Mesodermal cell (in vitro differentiated cells): ENCODE results near the gene B3GALNT2.
A peak's percentile ranks its signal among the peaks of the same experiment; 100 is the strongest.

Experiments
- H3K27ac ChIP-seq: 2 replicates; pipeline ENCODE4 v1.7.0; 2013; ENCODE audit warnings: mild to moderate bottlenecking, low read depth, low read length, moderate library complexity; ENCODE audit not compliant: severe bottlenecking
- H3K36me3 ChIP-seq: 2 replicates; pipeline ENCODE4 v1.7.1; 2013; ENCODE audit warnings: mild to moderate bottlenecking, low read length, moderate library complexity; ENCODE audit not compliant: control insufficient read depth, insufficient read depth
- H3K4me1 ChIP-seq: one replicate; pipeline ENCODE4 v1.7.1; 2013; ENCODE audit warnings: mild to moderate bottlenecking, low read length; ENCODE audit not compliant: insufficient read depth, control insufficient read depth, poor library complexity, severe bottlenecking
- H3K4me3 ChIP-seq: 2 replicates; pipeline ENCODE4 v1.7.0; 2013; ENCODE audit warnings: low read length, control low read depth, mild to moderate bottlenecking; ENCODE audit not compliant: insufficient read depth, poor library complexity, severe bottlenecking; ENCODE audit errors: extremely low read depth
- H3K9me3 ChIP-seq: 2 replicates; pipeline ENCODE4 v1.7.1; 2013; ENCODE audit warnings: mild to moderate bottlenecking, low read length, moderate library complexity; ENCODE audit not compliant: control insufficient read depth
- WGBS, 2 experiments: methylation state at CpG; one replicate each; pipeline ENCODE4 v1.1.5; 2013; ENCODE audit warnings: missing lambda C conversion rate in 2 of 2; ENCODE audit not compliant: insufficient coverage in 2 of 2; 5-methylcytosine and 5-hydroxymethylcytosine counted together

The B3GALNT2 gene

GRCh38 chr1:235426143-235426542 is 78.1 kb downstream of the B3GALNT2 start:
- H3K27ac ChIP-seq, result no peak overlapping the region
- no peaks in the 10 kb centered on the region for H3K9me3 ChIP-seq
- peaks cover 6% of the 10 kb centered on the region for H3K36me3 ChIP-seq
- H3K4me1 ChIP-seq, result peaks cover 4% of the 10 kb centered on the region
- H3K4me3 ChIP-seq, result no peak overlapping the region
- 96 to 100% methylated on average over 3 to 4 of the region's 4 CpGs for WGBS, 2 experiments

- H3K4me1 ChIP-seq, result no peaks in the 10 kb centered on the region
- 84 to 97% methylated on average over 6 to 7 of the region's 9 CpGs for WGBS, 2 experiments
- no peak overlapping the region for H3K4me3 ChIP-seq
These were observed 78.9 kb downstream of the B3GALNT2 start for GRCh38 chr1:235425357-235425756.

GRCh38 chr1:235424092-235424491 is 80.2 kb downstream of the B3GALNT2 start:
- H3K27ac ChIP-seq, result no peak overlapping the region
- H3K36me3 ChIP-seq, result peaks cover 12% of the 10 kb centered on the region
- H3K4me3 ChIP-seq, result no peak overlapping the region
- H3K9me3 ChIP-seq, result no peaks in the 10 kb centered on the region
- H3K4me1 ChIP-seq, result no peaks in the 10 kb centered on the region
- WGBS, 2 experiments, result 86 to 100% methylated on average over 2 to 5 of the region's 8 CpGs

More at GRCh38 chr1:235425357-235425756, 78.9 kb downstream of the B3GALNT2 start:
- peaks cover 12% of the 10 kb centered on the region for H3K36me3 ChIP-seq
- H3K27ac ChIP-seq, result no peak overlapping the region
- H3K9me3 ChIP-seq, result no peaks in the 10 kb centered on the region

- Histone ChIP-seq H3K36me3 (peaks cover 12% of the 10 kb centered on the region), H3K27ac (no peak overlapping the region), H3K4me3 (no peak overlapping the region), H3K9me3 (no peaks in the 10 kb centered on the region), H3K4me1 (no peaks in the 10 kb centered on the region)
- WGBS, 2 experiments, result 88 to 90% methylated on average over 6 to 7 of the region's 12 CpGs
These were observed 81.0 kb downstream of the B3GALNT2 start for GRCh38 chr1:235423214-235423652.

GRCh38 chr1:235421751-235422150 is 82.5 kb downstream of the B3GALNT2 start:
- Histone ChIP-seq H3K4me1 (no peaks in the 10 kb centered on the region), H3K4me3 (no peak overlapping the region), H3K36me3 (peaks cover 6% of the 10 kb centered on the region), H3K9me3 (no peaks in the 10 kb centered on the region), H3K27ac (peak overlapping the region; percentile 16)
- 100% methylated on average over 2 to 3 of the region's 3 CpGs for WGBS, 2 experiments

- H3K36me3 ChIP-seq, result peaks cover 28% of the 10 kb centered on the region
- WGBS, 2 experiments, result 0 to 25% methylated on average over 1 to 4 of the region's 8 CpGs
- no peak overlapping the region for H3K27ac ChIP-seq
- no peak overlapping the region for H3K4me3 ChIP-seq
- H3K9me3 ChIP-seq, result no peaks in the 10 kb centered on the region
- no peaks in the 10 kb centered on the region for H3K4me1 ChIP-seq
These were observed 87.1 kb downstream of the B3GALNT2 start for GRCh38 chr1:235417086-235417697.

GRCh38 chr1:235416662-235417049 is 87.6 kb downstream of the B3GALNT2 start:
- H3K4me1 ChIP-seq, result no peaks in the 10 kb centered on the region
- no peak overlapping the region for H3K4me3 ChIP-seq
- H3K27ac ChIP-seq, result no peak overlapping the region
- no CpG with 5 or more reads among the region's 1 CpG for WGBS, 2 experiments
- no peaks in the 10 kb centered on the region for H3K9me3 ChIP-seq
- peaks cover 28% of the 10 kb centered on the region for H3K36me3 ChIP-seq

- 81 to 100% methylated on average over 3 to 4 of the region's 7 CpGs for WGBS, 2 experiments
- Histone ChIP-seq H3K27ac (no peak overlapping the region), H3K4me1 (no peaks in the 10 kb centered on the region), H3K9me3 (no peaks in the 10 kb centered on the region), H3K36me3 (peaks cover 21% of the 10 kb centered on the region), H3K4me3 (no peak overlapping the region)
These were observed 89.0 kb downstream of the B3GALNT2 start for GRCh38 chr1:235415008-235415904.

- Histone ChIP-seq H3K27ac (no peak overlapping the region), H3K4me3 (no peak overlapping the region), H3K4me1 (peaks cover 6% of the 10 kb centered on the region), H3K36me3 (peaks cover 21% of the 10 kb centered on the region), H3K9me3 (no peaks in the 10 kb centered on the region)
- 94 to 100% methylated on average over 2 to 3 of the region's 5 CpGs for WGBS, 2 experiments
These were observed 92.5 kb downstream of the B3GALNT2 start for GRCh38 chr1:235411489-235412486.

GRCh38 chr1:235410467-235410866 is 93.8 kb downstream of the B3GALNT2 start:
- no peak overlapping the region for H3K27ac ChIP-seq
- H3K4me1 ChIP-seq, result peaks cover 6% of the 10 kb centered on the region
- H3K4me3 ChIP-seq, result no peak overlapping the region
- 92 to 100% methylated on average over 3 to 5 of the region's 5 CpGs for WGBS, 2 experiments
- H3K36me3 ChIP-seq, result peaks cover 16% of the 10 kb centered on the region
- H3K9me3 ChIP-seq, result no peaks in the 10 kb centered on the region
